Measurements from ENCODE around the gene OSBPL8.

- no peak for TF ChIP-seq CTCF (IDR thresholded peaks at IDR 0.05)
- TF ChIP-seq EP300 (IDR thresholded peaks at IDR 0.05; ENCODE audit: low read depth) = no peak
- TF ChIP-seq POLR2A (IDR thresholded peaks at IDR 0.05) = no peak
These were observed 23.7 kb upstream of the OSBPL8 start for GRCh38 chr12:76583301-76583700.

Measured in transverse colon (tissue), 3 donors.